GM12878 (cell line): Measurements from ENCODE around the gene PPM1K. TPM values are rescaled to one million over a fixed set of nuclear protein-coding genes. Genes with fewer than 3 reads are reported as not detected.

Experiments used
- ATF7 ChIP-seq: fragments of 450-650 bp; IDR thresholded peaks from 2 replicates; pipeline ENCODE4 v1.6.1; 2016; ENCODE audit warnings: low read depth, mild to moderate bottlenecking
- BHLHE40 ChIP-seq, 2 experiments: fragments of 450-650 bp in 1 of 2; IDR thresholded peaks; 2 replicates each; pipeline ENCODE4 v1.6.1; 2011 to 2017; ENCODE audit warnings: low read depth in 2 of 2, borderline replicate concordance in 1 of 2, improper control_type of control experiment in 1 of 2, low read length in 1 of 2, mild to moderate bottlenecking in 1 of 2
- BMI1 ChIP-seq: fragments of 450-650 bp; IDR thresholded peaks from 2 replicates; pipeline ENCODE4 v1.6.1; 2016; ENCODE audit warnings: mild to moderate bottlenecking, moderate library complexity, borderline replicate concordance
- CHD1 ChIP-seq: IDR thresholded peaks from 2 replicates; pipeline ENCODE4 v1.6.1; 2012; ENCODE audit warnings: low read depth, low read length, improper control_type of control experiment
- CREB1 ChIP-seq: IDR thresholded peaks from 2 replicates; pipeline ENCODE4 v1.6.1; 2012; ENCODE audit warnings: low read depth, mild to moderate bottlenecking, inconsistent platforms
- CREM ChIP-seq: IDR thresholded peaks from 2 replicates; pipeline ENCODE4 v1.6.1; 2014; ENCODE audit warnings: antibody characterized with exemption, low read depth
- DPF2 ChIP-seq: fragments of 450-650 bp; IDR thresholded peaks from 2 replicates; pipeline ENCODE4 v1.6.1; 2017; ENCODE audit warnings: mild to moderate bottlenecking
- ETV6 ChIP-seq, 2 experiments: fragments of 450-650 bp in 1 of 2; IDR thresholded peaks in 1 of 2; conservative IDR thresholded peaks in 1 of 2; 2 replicates each; pipeline ENCODE4 v1.6.1; 2014; ENCODE audit warnings: antibody characterized with exemption in 1 of 2, borderline replicate concordance in 1 of 2, low read depth in 1 of 2, mild to moderate bottlenecking in 1 of 2, moderate library complexity in 1 of 2
- HDAC6 ChIP-seq: fragments of 200-600 bp; sonication (generic); IDR thresholded peaks from one replicate; pipeline ENCODE4 v1.8.0; 2017; ENCODE audit warnings: antibody characterized with exemption; ENCODE audit not compliant: unreplicated experiment
- IRF4 ChIP-seq: IDR thresholded peaks from 2 replicates; pipeline ENCODE4 v1.6.1; 2011; ENCODE audit warnings: low read depth, low read length
- MYB ChIP-seq: fragments of 150-350 bp; IDR thresholded peaks from 2 replicates; pipeline ENCODE4 v1.6.1; 2014; ENCODE audit warnings: mild to moderate bottlenecking, low read depth, low read length, borderline replicate concordance
- NR2C1 ChIP-seq: fragments of 450-650 bp; IDR thresholded peaks from 2 replicates; pipeline ENCODE4 v1.6.1; 2017; ENCODE audit warnings: antibody characterized with exemption, mild to moderate bottlenecking, moderate library complexity
- PAX8 ChIP-seq: fragments of 450-650 bp; IDR thresholded peaks from 2 replicates; pipeline ENCODE4 v1.6.1; 2017; ENCODE audit warnings: mild to moderate bottlenecking, moderate library complexity
- PBX3 ChIP-seq: IDR thresholded peaks from 2 replicates; pipeline ENCODE4 v1.6.1; 2011; ENCODE audit warnings: mild to moderate bottlenecking, low read depth, low read length, moderate library complexity; ENCODE audit not compliant: insufficient replicate concordance
- RB1 ChIP-seq: fragments of 450-650 bp; formaldehyde crosslinking; IDR thresholded peaks from 2 replicates; pipeline ENCODE4 v1.6.1; 2017; ENCODE audit warnings: mild to moderate bottlenecking, borderline replicate concordance
- RCOR1 ChIP-seq: conservative IDR thresholded peaks from 2 replicates; pipeline ENCODE4 v1.6.1; 2012; ENCODE audit warnings: low read depth, low read length, improper control_type of control experiment
- SMAD1 ChIP-seq: fragments of 450-650 bp; IDR thresholded peaks from 2 replicates; pipeline ENCODE4 v1.6.1; 2018; ENCODE audit warnings: mild to moderate bottlenecking, low read depth; ENCODE audit not compliant: partially characterized antibody
- SMC3 ChIP-seq: IDR thresholded peaks from 2 replicates; pipeline ENCODE4 v1.6.1; 2011; ENCODE audit warnings: low read length, improper control_type of control experiment, borderline replicate concordance
- SP1 ChIP-seq: IDR thresholded peaks from one replicate; pipeline ENCODE4 v1.6.1; 2011; ENCODE audit warnings: low read depth, low read length
- SUZ12 ChIP-seq: fragments of 200-600 bp; sonication (generic); IDR thresholded peaks from one replicate; pipeline ENCODE4 v1.6.1; 2018; ENCODE audit warnings: antibody characterized with exemption, mild to moderate bottlenecking; ENCODE audit not compliant: unreplicated experiment
- TCF7 ChIP-seq: IDR thresholded peaks from 2 replicates; pipeline ENCODE4 v1.6.1; 2014; ENCODE audit warnings: antibody characterized with exemption, borderline replicate concordance
- ZNF217 ChIP-seq: fragments of 450-650 bp; IDR thresholded peaks from 2 replicates; pipeline ENCODE4 v1.6.1; 2017; ENCODE audit warnings: antibody characterized with exemption, mild to moderate bottlenecking
- ZNF24 ChIP-seq: fragments of 450-650 bp; IDR thresholded peaks from 2 replicates; pipeline ENCODE4 v1.6.1; 2017; ENCODE audit warnings: antibody characterized with exemption, mild to moderate bottlenecking
- ZNF384 ChIP-seq: IDR thresholded peaks from 2 replicates; pipeline ENCODE4 v1.6.1; 2012; ENCODE audit warnings: low read depth, mild to moderate bottlenecking, low read length, improper control_type of control experiment, borderline replicate concordance
- ZSCAN29 ChIP-seq: fragments of 450-650 bp; IDR thresholded peaks from 2 replicates; pipeline ENCODE4 v1.6.1; 2017; ENCODE audit warnings: mild to moderate bottlenecking, moderate library complexity
- polyA plus RNA-seq, 11 experiments: library from polyadenylated mRNA; depleted of rRNA in 4 of 11; unstranded in 6 of 11; stranded (reverse) in 5 of 11; fragments of >200 nt; fragmentation: Nextera tagmentation in 4 of 11; fragmentation: Illumina TruSeq in 1 of 11; extraction: Ambion mirVana in 4 of 11; extraction: Trizol in 1 of 11; gene quantifications; 1 replicate in 1 of 11; 2 replicates in 10 of 11; pipeline versions ENCODE4 v1.2.1 to v1.2.3, GENCODE V29; 2011 to 2016; ENCODE audit warnings: inconsistent platforms in 2 of 11, missing spikeins in 2 of 11, low read depth in 1 of 11
- total RNA-seq, 4 experiments: library from RNA; depleted of rRNA in 3 of 4; stranded (reverse); fragments of >200 nt in 3 of 4; fragmentation: Illumina TruSeq in 1 of 4; extraction: Trizol in 1 of 4; gene quantifications; 2 replicates each; pipeline versions ENCODE4 v1.2.1 to v1.2.3, GENCODE V29; 2013 to 2021
- TF ChIP-seq, protein P1 (sequence below): fragments of 450-650 bp; IDR thresholded peaks from 2 replicates; pipeline ENCODE4 v1.6.1; 2018; ENCODE audit warnings: mild to moderate bottlenecking, low read depth, moderate library complexity; ENCODE audit not compliant: partially characterized antibody
- TF ChIP-seq, protein P2 (sequence below): fragments of 450-650 bp; IDR thresholded peaks from 2 replicates; pipeline ENCODE4 v1.6.1; 2017; ENCODE audit warnings: low read depth, mild to moderate bottlenecking, moderate library complexity

The PPM1K gene
- total and polyA plus RNA-seq, 10 of the 15 experiments (the other 5 are each of a cell fraction or from before 2014, with no cell fraction given): 25.0 to 79.1 (median 36.9) TPM

DNA sequence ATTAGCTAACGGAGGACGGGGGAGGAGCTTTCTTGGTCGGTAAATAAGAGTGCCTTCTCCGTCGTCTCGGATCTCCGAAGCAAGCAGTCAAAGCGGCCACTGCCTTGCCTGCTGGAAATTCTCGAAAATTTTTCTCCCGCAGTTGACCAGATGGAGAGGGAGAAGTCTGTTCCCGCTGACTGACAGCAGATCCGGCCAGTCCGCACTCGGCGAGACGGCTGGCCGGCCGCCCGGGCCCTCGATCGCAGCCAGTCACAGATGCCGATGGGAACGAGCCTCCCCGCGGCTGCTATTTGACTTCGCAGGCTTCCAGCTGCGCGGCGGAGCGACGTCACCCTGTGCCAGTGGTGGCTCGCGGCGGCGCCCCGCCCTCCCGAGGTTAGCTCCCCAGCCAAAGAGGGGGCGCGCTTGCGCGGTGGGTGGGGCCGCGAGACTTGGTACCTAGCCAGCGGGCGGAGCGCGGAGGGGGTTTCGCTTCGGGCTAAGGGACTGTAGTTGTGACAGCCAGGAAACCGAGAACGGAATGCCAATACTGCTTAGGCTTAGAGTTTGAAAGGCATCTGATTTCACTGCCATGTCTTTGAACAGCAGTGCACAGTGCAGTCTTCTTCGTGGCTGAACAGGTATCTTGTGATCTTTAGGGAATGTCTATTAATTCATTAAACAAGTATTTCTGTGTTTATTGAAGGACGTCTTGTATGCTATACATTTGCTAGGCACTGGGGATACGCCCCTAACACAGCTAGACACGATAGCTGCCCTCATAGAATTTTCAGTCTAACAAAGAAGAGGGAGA lies at the start of gene PPM1K (continued):
- TF ChIP-seq, protein P1, sequence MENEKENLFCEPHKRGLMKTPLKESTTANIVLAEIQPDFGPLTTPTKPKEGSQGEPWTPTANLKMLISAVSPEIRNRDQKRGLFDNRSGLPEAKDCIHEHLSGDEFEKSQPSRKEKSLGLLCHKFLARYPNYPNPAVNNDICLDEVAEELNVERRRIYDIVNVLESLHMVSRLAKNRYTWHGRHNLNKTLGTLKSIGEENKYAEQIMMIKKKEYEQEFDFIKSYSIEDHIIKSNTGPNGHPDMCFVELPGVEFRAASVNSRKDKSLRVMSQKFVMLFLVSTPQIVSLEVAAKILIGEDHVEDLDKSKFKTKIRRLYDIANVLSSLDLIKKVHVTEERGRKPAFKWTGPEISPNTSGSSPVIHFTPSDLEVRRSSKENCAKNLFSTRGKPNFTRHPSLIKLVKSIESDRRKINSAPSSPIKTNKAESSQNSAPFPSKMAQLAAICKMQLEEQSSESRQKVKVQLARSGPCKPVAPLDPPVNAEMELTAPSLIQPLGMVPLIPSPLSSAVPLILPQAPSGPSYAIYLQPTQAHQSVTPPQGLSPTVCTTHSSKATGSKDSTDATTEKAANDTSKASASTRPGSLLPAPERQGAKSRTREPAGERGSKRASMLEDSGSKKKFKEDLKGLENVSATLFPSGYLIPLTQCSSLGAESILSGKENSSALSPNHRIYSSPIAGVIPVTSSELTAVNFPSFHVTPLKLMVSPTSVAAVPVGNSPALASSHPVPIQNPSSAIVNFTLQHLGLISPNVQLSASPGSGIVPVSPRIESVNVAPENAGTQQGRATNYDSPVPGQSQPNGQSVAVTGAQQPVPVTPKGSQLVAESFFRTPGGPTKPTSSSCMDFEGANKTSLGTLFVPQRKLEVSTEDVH: no peak
- TF ChIP-seq RB1 (no peak; the same call in 1 of the 2 replicates), RCOR1 (no peak), SUZ12 (no peak), MYB (no peak), CHD1 (peak; percentile 36; the same call in 1 of the 2 replicates), CREM (peak; percentile 88), SMC3 (no peak), TCF7 (no peak), NR2C1 (no peak), DPF2 (peak; percentile 98), ETV6 (conservative IDR thresholded peaks at IDR 0.05 in 1 of 2, IDR thresholded peaks at IDR 0.05 in 1 of 2; ENCODE audit: borderline replicate concordance in 1 of 2, low read depth in 1 of 2) (no peak), ZNF24 (no peak), CREB1 (peak; percentile 92), ZNF217 (no peak), PAX8 (no peak), BMI1 (no peak), ATF7 (peak; percentile 84), SP1 (peak; percentile 91), IRF4 (no peak), ZNF384 (no peak), HDAC6 (peak; percentile 82), BHLHE40 (IDR thresholded peaks at IDR 0.05; ENCODE audit: borderline replicate concordance in 1 of 2, low read depth in 2 of 2, low read length in 1 of 2) (peak in 1 of 2 experiments; percentile 81; a peak in 1 of 4 replicates), PBX3 (peak; percentile 98), SMAD1 (peak; percentile 9), ZSCAN29 (no peak)
- TF ChIP-seq, protein P2, sequence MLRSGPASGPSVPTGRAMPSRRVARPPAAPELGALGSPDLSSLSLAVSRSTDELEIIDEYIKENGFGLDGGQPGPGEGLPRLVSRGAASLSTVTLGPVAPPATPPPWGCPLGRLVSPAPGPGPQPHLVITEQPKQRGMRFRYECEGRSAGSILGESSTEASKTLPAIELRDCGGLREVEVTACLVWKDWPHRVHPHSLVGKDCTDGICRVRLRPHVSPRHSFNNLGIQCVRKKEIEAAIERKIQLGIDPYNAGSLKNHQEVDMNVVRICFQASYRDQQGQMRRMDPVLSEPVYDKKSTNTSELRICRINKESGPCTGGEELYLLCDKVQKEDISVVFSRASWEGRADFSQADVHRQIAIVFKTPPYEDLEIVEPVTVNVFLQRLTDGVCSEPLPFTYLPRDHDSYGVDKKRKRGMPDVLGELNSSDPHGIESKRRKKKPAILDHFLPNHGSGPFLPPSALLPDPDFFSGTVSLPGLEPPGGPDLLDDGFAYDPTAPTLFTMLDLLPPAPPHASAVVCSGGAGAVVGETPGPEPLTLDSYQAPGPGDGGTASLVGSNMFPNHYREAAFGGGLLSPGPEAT: no peak; the same call in 1 of the 2 replicates
